IPS DF 4.7 (cell line): ENCODE data around the gene GKN1.

Experiments
- DNase-seq: peaks from one replicate; pipeline ENCODE4 v3.0.0-alpha.2; 2013; ENCODE audit warnings: low spot score; ENCODE audit errors: extremely low read depth

The GKN1 gene

GRCh38 chr2:69007169-69007568, 32.7 kb downstream of the GKN1 start:
- DNase-seq = no peak

- no peak for DNase-seq
Measured at GRCh38 chr2:69007603-69008002, 33.2 kb downstream of the GKN1 start.

GRCh38 chr2:69010437-69011194, 36.2 kb downstream of the GKN1 start:
- DNase-seq = no peak

- DNase-seq = no peak
Measured at GRCh38 chr2:69011611-69012157, 37.2 kb downstream of the GKN1 start.

GRCh38 chr2:69012310-69013141, 38.1 kb downstream of the GKN1 start:
- no peak for DNase-seq

- DNase-seq = no peak
Measured at GRCh38 chr2:69013142-69013839, 38.9 kb downstream of the GKN1 start, which contains the start of gene ANTXR1. ANTXR1 (plus strand) TSS chr2:69013179; CDS start chr2:69013500, 321 bp downstream.

- no peak for DNase-seq
Measured at GRCh38 chr2:69013840-69014821, 39.7 kb downstream of the GKN1 start.

- DNase-seq = no peak
Measured at GRCh38 chr2:69017080-69017479, 42.6 kb downstream of the GKN1 start.

- no peak for DNase-seq
Measured at GRCh38 chr2:69017835-69018234, 43.4 kb downstream of the GKN1 start.

GRCh38 chr2:69018678-69019095, 44.3 kb downstream of the GKN1 start:
- no peak for DNase-seq

GRCh38 chr2:69020496-69021426, 46.3 kb downstream of the GKN1 start:
- DNase-seq = no peak

GRCh38 chr2:69021727-69022126, 47.3 kb downstream of the GKN1 start:
- DNase-seq = no peak

GRCh38 chr2:69022548-69022947, 48.1 kb downstream of the GKN1 start:
- DNase-seq = no peak

- DNase-seq = no peak
Measured at GRCh38 chr2:69023236-69023635, 48.8 kb downstream of the GKN1 start.

- peak; percentile 60 for DNase-seq
Measured at GRCh38 chr2:69026026-69026425, 51.6 kb downstream of the GKN1 start.

GRCh38 chr2:69026691-69027459, 52.4 kb downstream of the GKN1 start:
- DNase-seq = no peak
